Measurements from ENCODE around the gene STMN1.

- TF ChIP-seq SIN3A (IDR thresholded peaks at IDR 0.05; ENCODE audit: low read depth) = no peak
- no peak for TF ChIP-seq CTCF (IDR thresholded peaks at IDR 0.05 in 2 of 3, conservative IDR thresholded peaks at IDR 0.05 in 1 of 3; ENCODE audit: borderline replicate concordance in 1 of 3, insufficient read depth in 1 of 3, low read depth in 2 of 3, low read length in 2 of 3)
- TF ChIP-seq POLR2A (IDR thresholded peaks at IDR 0.05; ENCODE audit: borderline replicate concordance, extremely low read depth, insufficient read depth, insufficient read length) = no peak
- no peak for TF ChIP-seq RAD21 (IDR thresholded peaks at IDR 0.05; ENCODE audit: low read depth)
These were observed 38.8 kb upstream of the STMN1 start for GRCh38 chr1:25944986-25945385.
